GM19452 (cell line): ENCODE results near the gene BTNL9.
"Not testable (repeated sequence)": the region's sequence is repeated elsewhere in the genome, so short reads cannot be mapped to it uniquely, and the experiment has no call there.

Source experiments
- ATAC-seq: cut with Tn5 transposase; IDR thresholded peaks from one replicate; pipeline ENCODE4 v1.9.1; 2021; ENCODE audit not compliant: unreplicated experiment

The BTNL9 gene

GRCh38 chr5:181098762-181099601, 58.9 kb downstream of the BTNL9 start:
- no peak for ATAC-seq

- ATAC-seq: no peak
Observed at GRCh38 chr5:181099602-181100086, 59.6 kb downstream of the BTNL9 start.

GRCh38 chr5:181100121-181100875, 60.2 kb downstream of the BTNL9 start:
- ATAC-seq: no peak

GRCh38 chr5:181101030-181101641, 61.1 kb downstream of the BTNL9 start:
- not testable (repeated sequence) for ATAC-seq

- not testable (repeated sequence) for ATAC-seq
Observed at GRCh38 chr5:181101930-181102674, 62.0 kb downstream of the BTNL9 start.

- not testable (repeated sequence) for ATAC-seq
Observed at GRCh38 chr5:181104259-181104568, 64.1 kb downstream of the BTNL9 start.

- not testable (repeated sequence) for ATAC-seq
Observed at GRCh38 chr5:181104606-181105390, 64.7 kb downstream of the BTNL9 start.

- no peak for ATAC-seq
Observed at GRCh38 chr5:181105391-181106025, 65.4 kb downstream of the BTNL9 start.

GRCh38 chr5:181107699-181108098, 67.6 kb downstream of the BTNL9 start:
- no peak for ATAC-seq

- ATAC-seq: no peak
Observed at GRCh38 chr5:181108578-181109165, 68.6 kb downstream of the BTNL9 start.

- ATAC-seq: no peak
Observed at GRCh38 chr5:181109489-181110013, 69.5 kb downstream of the BTNL9 start.

- ATAC-seq: no peak
Observed at GRCh38 chr5:181111010-181111409, 70.9 kb downstream of the BTNL9 start.
